Stimulated activated CD4-positive, alpha-beta T cell treated with anti-CD3 and anti-CD28 coated beads, Interleukin-2, amount 100 ng/mL, for 4 hours (primary cell): Measurements from ENCODE around the gene TBC1D9.
"Not testable (repeated sequence)": the region's sequence is repeated elsewhere in the genome, so short reads cannot be mapped to it uniquely, and the experiment has no call there.

Experiments used
- DNase-seq: peaks from one replicate; pipeline ENCODE4 v3.0.0-alpha.2; 2020; ENCODE audit warnings: low read depth

Gene TBC1D9

GRCh38 chr4:140756319-140757231 is at the start of gene TBC1D9:
TSS of gene TBC1D9 (minus strand) at chr4:140756385. CDS start at chr4:140756045, 340 bp downstream.
- no peak for DNase-seq

- DNase-seq = no peak
Observed at GRCh38 chr4:140805293-140805692, 49.1 kb upstream of the TBC1D9 start.

DNA sequence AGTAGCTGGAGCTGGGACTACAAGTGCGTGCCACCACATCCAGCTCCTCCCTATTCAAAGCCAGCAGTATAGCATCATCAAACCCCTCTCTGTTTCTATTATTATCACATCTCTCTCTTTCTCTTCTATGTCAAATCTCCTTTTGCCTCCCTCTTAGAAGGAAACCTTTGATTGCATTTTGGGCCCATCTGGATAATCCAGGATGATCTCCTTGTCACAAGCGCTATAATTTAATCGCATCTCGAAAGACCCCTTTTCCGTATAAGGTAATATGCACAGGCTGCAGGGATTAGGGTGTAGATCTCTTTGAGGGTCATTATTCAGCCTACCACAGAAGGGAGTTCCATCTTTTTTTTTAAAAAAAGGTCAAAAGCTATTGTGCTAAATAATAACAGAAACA is 46.4 kb upstream of the TBC1D9 start:
- DNase-seq = no peak

- no peak for DNase-seq
Observed at GRCh38 chr4:140800666-140801065, 44.5 kb upstream of the TBC1D9 start.

DNA sequence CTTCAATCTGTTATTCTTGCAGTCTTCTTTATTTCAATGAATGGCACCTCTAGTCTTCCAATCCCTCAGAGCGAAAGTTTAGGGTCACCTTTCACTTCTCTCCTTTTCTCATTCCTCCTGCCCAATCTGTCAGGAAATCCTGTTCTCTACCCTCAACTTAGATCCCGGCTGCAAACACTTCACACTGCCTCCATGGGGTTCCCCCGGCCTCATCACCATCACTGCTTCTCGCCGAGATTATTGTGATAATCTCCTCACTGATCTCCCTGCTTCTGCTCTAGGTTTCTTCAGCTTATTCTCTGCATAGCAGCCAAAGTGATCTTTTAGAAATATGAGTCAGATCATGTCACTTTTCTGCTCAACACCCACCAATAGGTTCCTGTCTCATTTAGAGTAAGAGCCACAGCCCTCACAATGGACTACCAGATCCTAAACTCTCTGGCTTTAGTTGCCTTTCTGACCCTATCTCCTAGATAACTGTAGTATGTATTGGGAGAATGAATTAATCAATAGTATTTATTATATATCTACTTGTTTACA is 43.6 kb upstream of the TBC1D9 start:
- DNase-seq = no peak

DNA sequence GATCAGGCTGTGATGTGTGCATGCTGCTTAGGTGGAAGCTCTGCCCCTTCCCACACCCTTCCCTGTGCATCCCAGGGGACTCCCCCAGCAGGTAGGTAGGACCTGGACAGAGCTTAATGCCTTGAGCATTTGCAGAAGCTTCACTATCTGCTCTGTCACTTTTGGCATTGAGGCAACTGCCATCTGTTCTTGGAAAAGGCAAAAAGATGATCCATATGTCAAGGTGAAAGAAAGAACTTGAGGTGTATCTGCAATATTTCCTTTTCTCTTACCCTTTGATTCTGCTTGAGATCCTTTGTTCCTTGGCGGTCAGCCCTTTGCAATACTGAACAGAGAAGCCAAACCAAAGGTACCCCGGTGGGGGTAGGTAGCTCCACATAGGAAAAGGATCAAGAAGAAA is 37.1 kb upstream of the TBC1D9 start:
- no peak for DNase-seq

DNA sequence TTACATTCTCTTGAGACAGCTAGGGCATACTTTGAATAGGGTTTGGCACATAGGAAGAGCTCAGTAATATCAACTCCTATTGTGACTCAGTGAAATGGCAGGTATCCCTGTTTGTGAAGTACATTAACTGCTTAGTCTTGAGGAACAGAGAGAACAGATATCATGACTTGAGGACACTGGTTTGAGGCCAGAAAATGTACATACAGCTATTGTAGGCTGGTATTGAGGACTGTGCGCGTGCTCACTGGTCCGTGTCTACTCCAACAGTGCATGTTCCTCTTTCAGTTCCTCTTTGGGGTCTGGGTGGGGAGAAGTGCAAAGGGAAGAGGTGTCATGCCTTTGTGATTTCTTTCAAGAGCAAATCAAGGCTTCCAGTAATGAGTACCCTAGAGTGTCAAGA is 34.6 kb upstream of the TBC1D9 start:
- no peak for DNase-seq

DNA sequence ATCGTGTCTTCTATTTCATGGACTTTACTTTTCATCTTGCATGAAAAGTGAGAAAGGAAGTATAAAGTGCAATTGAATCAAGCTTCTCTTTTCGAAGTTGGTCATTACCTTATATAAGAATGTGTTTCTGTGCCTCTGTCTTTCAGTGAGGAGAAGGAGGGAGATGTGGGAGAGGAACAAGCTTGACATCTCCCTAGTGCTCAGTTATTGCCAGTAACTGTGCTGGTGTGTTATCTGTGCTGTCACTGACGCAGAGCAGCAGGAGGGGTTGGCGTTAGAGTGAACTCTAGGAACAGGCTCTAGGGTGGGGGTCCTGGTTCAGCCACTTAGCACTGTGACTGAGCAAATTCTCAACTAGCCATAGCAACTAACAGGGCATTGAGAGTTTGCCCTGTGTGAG is 34.0 kb upstream of the TBC1D9 start:
- DNase-seq = no peak

- DNase-seq = no peak
Observed at GRCh38 chr4:140789759-140790158, 33.6 kb upstream of the TBC1D9 start.

DNA sequence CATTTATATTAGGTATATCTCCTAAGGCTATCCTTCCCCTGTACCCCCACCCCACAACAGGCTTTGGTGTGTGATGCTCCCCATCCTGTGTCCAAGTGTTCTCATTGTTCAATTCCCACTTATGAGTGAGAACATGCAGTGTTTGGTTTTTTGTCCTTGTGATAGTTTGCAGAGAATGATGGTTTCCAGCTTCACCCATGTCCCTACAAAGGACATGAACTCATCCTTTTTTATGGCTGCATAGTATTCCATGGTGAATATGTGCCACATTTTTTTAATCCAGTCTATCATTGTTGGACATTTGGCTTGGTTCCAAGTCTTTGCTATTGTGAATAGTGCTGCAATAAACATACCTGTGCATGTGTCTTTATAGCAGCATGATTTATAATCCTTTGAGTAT is 26.6 kb upstream of the TBC1D9 start:
- not testable (repeated sequence) for DNase-seq

- no peak for DNase-seq
Observed at GRCh38 chr4:140781596-140781995, 25.4 kb upstream of the TBC1D9 start.

- DNase-seq = no peak
Observed at GRCh38 chr4:140777894-140778293, 21.7 kb upstream of the TBC1D9 start.

- no peak for DNase-seq
Observed at GRCh38 chr4:140777386-140777785, 21.2 kb upstream of the TBC1D9 start.

DNA sequence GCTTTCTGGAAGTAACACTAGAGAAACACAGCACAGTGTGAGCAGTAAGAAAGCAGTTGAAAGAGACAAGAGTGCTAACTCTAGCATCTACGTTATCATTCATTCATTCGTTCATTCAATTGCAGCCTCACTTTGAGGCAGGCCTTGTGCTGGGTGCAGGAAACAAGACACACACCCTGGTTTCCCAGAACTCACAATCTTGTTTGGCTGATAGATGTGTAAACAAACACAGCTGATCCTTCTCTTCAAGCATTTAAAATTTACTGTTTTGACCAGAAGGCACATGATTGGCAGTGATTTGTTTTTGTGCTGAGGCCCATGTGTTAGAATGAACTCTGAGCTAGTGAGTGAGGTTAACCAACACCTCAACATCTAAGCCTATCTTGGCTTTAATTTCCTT is 20.4 kb upstream of the TBC1D9 start:
- no peak for DNase-seq

GRCh38 chr4:140774956-140775355 is 18.8 kb upstream of the TBC1D9 start:
- no peak for DNase-seq

GRCh38 chr4:140774510-140774909 is 18.3 kb upstream of the TBC1D9 start:
- no peak for DNase-seq

GRCh38 chr4:140769209-140769608 is 13.0 kb upstream of the TBC1D9 start:
- DNase-seq = no peak

DNA sequence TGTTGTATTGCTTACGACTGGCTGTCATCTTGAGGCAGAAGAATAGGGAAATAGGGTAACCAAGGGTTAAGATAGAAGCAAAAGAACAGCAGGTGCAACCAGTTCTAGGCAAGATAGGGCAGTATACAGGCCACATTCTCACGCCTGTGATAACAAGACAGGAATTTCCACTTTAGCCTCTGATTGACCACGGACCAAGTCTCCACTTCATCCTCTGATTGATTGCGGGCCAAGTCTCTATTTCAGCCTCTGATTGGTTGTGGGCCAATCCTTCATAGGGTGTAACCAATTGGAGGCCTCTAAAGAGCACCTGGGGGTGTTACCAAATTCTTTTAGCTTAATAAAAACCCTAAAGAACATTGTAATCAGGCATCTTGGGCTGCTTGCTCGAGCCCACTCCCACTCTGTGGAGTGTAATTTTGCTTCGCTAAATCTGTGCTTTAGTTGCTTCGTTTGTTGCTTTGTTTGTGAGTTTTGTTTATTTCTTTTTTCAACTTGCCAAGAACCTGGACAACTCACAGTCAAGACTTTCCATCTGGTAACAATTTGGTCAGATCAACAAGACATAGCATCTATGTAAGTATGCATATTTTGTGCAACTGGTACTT is 8.7 kb upstream of the TBC1D9 start:
- DNase-seq = no peak

- no peak for DNase-seq
Observed at GRCh38 chr4:140762202-140762601, 6.0 kb upstream of the TBC1D9 start.

DNA sequence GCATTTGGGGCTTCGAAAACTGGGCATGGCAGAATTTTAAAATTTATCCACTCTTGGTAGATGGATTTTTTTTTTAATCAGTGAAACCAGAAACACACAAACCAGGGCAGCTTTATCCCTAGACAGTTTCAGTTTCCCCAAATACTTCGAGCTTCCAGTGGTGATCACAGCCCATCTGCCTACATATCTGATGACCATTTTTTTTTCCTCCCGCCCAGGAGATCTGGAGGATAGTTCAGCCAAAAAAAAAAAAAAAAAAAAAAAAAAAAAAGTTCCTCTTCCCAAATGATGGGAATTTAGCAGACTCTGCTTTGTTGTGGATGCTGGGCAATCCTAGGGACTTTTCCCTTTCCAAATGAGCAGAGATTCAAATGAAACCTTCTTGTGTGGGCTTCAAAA is 1.0 kb upstream of the TBC1D9 start:
- DNase-seq = no peak

GRCh38 chr4:140755774-140756318 is 339 bp downstream of the TBC1D9 start:
- DNase-seq = no peak

DNA sequence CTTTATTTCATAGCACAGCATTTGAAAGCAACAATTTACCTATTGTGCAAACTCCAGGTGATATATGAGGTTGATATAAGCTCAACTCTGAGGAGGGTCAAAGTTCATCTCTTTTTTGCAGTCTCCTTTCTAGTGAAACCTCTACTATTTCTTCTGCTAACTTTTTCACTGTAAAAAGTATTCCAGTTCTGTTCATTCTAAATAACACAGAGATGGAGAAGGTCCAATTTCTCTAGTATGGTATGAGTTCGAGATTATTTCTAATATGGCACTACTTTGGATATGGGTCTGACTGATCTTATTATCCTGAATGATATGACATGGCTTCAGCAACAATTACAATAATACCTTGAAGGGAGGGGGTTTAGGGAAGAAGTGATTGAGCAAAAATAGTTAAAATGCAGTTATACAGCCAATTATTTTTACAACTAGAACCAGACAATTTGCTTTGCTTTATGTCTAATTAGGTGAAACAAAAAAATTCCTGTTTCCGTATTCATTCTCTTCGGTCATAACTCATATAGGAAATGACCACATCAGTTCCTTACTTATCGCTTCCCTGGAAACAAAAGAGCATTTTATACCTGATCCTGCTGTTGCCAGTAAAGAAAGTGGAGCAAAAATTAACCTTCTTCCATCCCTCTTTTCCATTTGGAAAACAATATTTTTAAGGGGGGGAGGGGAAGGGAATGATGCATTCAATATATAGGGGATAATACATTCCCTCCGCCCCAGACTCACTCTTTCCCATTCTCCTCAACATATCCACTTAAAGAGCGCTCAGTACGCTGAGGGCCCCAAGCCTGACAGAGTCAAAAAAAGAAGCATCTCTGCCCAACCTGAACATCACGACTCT is 1.0 kb downstream of the TBC1D9 start:
- no peak for DNase-seq
